ENCODE data around the gene LAMB1. TPM values are rescaled to one million over a fixed set of nuclear protein-coding genes. Genes with fewer than 3 reads are reported as not detected.

The LAMB1 gene
- total RNA-seq (2021) = 162 and 169 TPM in 2 replicates
- percentile 92 among the genes with signal in this experiment for Bru-seq, nascent RNA
- BruChase-seq, experiment 1, labeled RNA remaining after a 2-hour chase = percentile 90 among the genes with signal in this experiment
- percentile 91 among the genes with signal in this experiment for BruChase-seq, experiment 2, labeled RNA remaining after a 6-hour chase
- long read RNA-seq, full-length matches to known transcripts = 38 of 104 reads
- long read RNA-seq, partial matches to known transcripts = 46 of 104 reads
- long read RNA-seq, other reads (novel, unspliced or antisense) = 20 of 104 reads

- Histone ChIP-seq H3K9me3 (ENCODE audit: low read depth, low read length, poor library complexity, severe bottlenecking) (no peaks in the 10 kb centered on the region), H3K27me3 (replicated peaks; ENCODE audit: insufficient read depth, low read depth, low read length, poor library complexity) (no peaks in the 10 kb centered on the region), H3K36me3 (ENCODE audit: insufficient read depth, low read length, poor library complexity, severe bottlenecking) (peaks cover 12% of the 10 kb centered on the region), H3K4me3 (ENCODE audit: low read depth, low read length, poor library complexity, severe bottlenecking) (peak within 1 kb of the TSS; percentile 76), H3K27ac (ENCODE audit: low read depth, low read length, poor library complexity, severe bottlenecking) (peak within 1 kb of the TSS; percentile 92), H3K4me1 (ENCODE audit: insufficient read depth, low read length, poor library complexity, severe bottlenecking) (peaks cover 45% of the 10 kb centered on the region)
- ChIA-PET POLR2A (ENCODE audit: low non-redundant PET) (interaction anchor here (0.5 kb wide), 1 partner anchor 466 kb away, joined by 9 read pairs; no protein-coding TSS in a partner anchor), CTCF (no interaction called here)
- peak; percentile 90 for DNase-seq (ENCODE audit: low spot score)
- intact Hi-C loops (cut with micrococcal nuclease; ENCODE audit: unreplicated experiment) = loop anchor here (2.0 kb wide), 1 partner anchor 94 kb away; no protein-coding TSS in a partner anchor
- TF ChIP-seq EZH2 (IDR thresholded peaks at IDR 0.05; ENCODE audit: borderline replicate concordance, low read depth, low read length, poor library complexity, severe bottlenecking) (no peak), CTCF (conservative IDR thresholded peaks at IDR 0.05; ENCODE audit: low read depth, low read length) (no peak)
- BruUV-seq (replicated peaks) = TSS peak; percentile 60
These were observed at the start of gene LAMB1 for GRCh38 chr7:108002726-108003598. Gene LAMB1, minus strand, starts transcription at chr7:108003161. Its CDS starts 276 bp downstream, at chr7:108002885.

DNA sequence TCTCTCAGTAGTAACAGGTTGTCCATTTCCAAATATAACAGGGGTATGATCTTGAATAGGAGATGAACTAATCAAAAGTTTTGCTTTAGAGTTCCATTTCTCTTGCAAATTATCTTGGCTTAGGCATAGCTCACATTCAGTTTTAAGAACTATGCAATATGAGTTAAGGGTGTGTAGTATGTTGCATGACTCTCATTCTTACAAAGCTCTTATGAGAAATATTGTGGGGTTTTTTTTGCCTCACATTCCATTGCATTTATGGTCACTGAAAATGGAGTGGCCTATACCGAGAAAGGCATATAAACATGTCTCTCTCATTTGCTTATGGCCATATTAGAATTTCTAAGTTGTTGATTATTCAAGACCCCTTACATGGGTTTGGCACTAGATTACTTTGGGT lies 48.5 kb upstream of the LAMB1 start:
- Histone ChIP-seq H3K9me3 (ENCODE audit: low read depth, low read length, poor library complexity, severe bottlenecking) (no peaks in the 10 kb centered on the region), H3K4me1 (ENCODE audit: insufficient read depth, low read length, poor library complexity, severe bottlenecking) (no peaks in the 10 kb centered on the region), H3K36me3 (ENCODE audit: insufficient read depth, low read length, poor library complexity, severe bottlenecking) (no peaks in the 10 kb centered on the region), H3K4me3 (ENCODE audit: low read depth, low read length, poor library complexity, severe bottlenecking) (no peak overlapping the region), H3K27me3 (replicated peaks; ENCODE audit: insufficient read depth, low read depth, low read length, poor library complexity) (no peaks in the 10 kb centered on the region), H3K27ac (ENCODE audit: low read depth, low read length, poor library complexity, severe bottlenecking) (no peak overlapping the region)
- intact Hi-C loops (cut with micrococcal nuclease; ENCODE audit: unreplicated experiment) = no loop called here
- ChIA-PET POLR2A (ENCODE audit: low non-redundant PET) (no interaction called here), CTCF (no interaction called here)
- no peak for DNase-seq (ENCODE audit: low spot score)
- BruUV-seq (replicated peaks) = no TSS peak
- no peak for TF ChIP-seq EZH2 (IDR thresholded peaks at IDR 0.05; ENCODE audit: borderline replicate concordance, low read depth, low read length, poor library complexity, severe bottlenecking)
- TF ChIP-seq CTCF (conservative IDR thresholded peaks at IDR 0.05; ENCODE audit: low read depth, low read length) = no peak

- TF ChIP-seq CTCF (conservative IDR thresholded peaks at IDR 0.05; ENCODE audit: low read depth, low read length) (no peak), EZH2 (IDR thresholded peaks at IDR 0.05; ENCODE audit: borderline replicate concordance, low read depth, low read length, poor library complexity, severe bottlenecking) (no peak)
- POLR2A ChIA-PET (ENCODE audit: low non-redundant PET) = no interaction called here
- BruUV-seq (replicated peaks) = no TSS peak
- no peak overlapping the region for H3K4me3 ChIP-seq (ENCODE audit: low read depth, low read length, poor library complexity, severe bottlenecking)
- H3K27me3 ChIP-seq (replicated peaks; ENCODE audit: insufficient read depth, low read depth, low read length, poor library complexity) = no peaks in the 10 kb centered on the region
- H3K9me3 ChIP-seq (ENCODE audit: low read depth, low read length, poor library complexity, severe bottlenecking) = no peaks in the 10 kb centered on the region
- CTCF ChIA-PET = no interaction called here
- no peak overlapping the region for H3K27ac ChIP-seq (ENCODE audit: low read depth, low read length, poor library complexity, severe bottlenecking)
- H3K4me1 ChIP-seq (ENCODE audit: insufficient read depth, low read length, poor library complexity, severe bottlenecking) = no peaks in the 10 kb centered on the region
- no peaks in the 10 kb centered on the region for H3K36me3 ChIP-seq (ENCODE audit: insufficient read depth, low read length, poor library complexity, severe bottlenecking)
- intact Hi-C loops (cut with micrococcal nuclease; ENCODE audit: unreplicated experiment) = no loop called here
- DNase-seq (ENCODE audit: low spot score) = no peak
These were observed 47.0 kb upstream of the LAMB1 start for GRCh38 chr7:108049962-108050361.
